Nephron progenitor cell (in vitro differentiated cells): Measurements from ENCODE around the gene FAM3B.

Source experiments
- DNase-seq: peaks from one replicate; pipeline ENCODE4 v3.0.0; 2021
- H3K27ac Mint-ChIP-seq: 2 replicates; pipeline ENCODE4 v1.8.0; 2021; ENCODE audit warnings: mild to moderate bottlenecking, moderate library complexity, mixed read lengths
- H3K27me3 Mint-ChIP-seq: 2 replicates; pipeline ENCODE4 v1.8.0; 2021; ENCODE audit warnings: mild to moderate bottlenecking, low read depth, mixed read lengths; ENCODE audit not compliant: poor library complexity
- H3K36me3 Mint-ChIP-seq: 2 replicates; pipeline ENCODE4 v1.8.0; 2021; ENCODE audit warnings: low read depth, mixed read lengths
- H3K4me1 Mint-ChIP-seq: 2 replicates; pipeline ENCODE4 v1.8.0; 2021; ENCODE audit warnings: mixed read lengths
- H3K4me3 Mint-ChIP-seq: 2 replicates; pipeline ENCODE4 v1.8.0; 2021; ENCODE audit warnings: mild to moderate bottlenecking, moderate library complexity, mixed read lengths
- H3K9me3 Mint-ChIP-seq: 2 replicates; pipeline ENCODE4 v1.8.0; 2021; ENCODE audit warnings: mild to moderate bottlenecking, moderate library complexity, mixed read lengths
- CTCF ChIP-seq: fragments of 200-600 bp; sonication (generic); IDR thresholded peaks from 2 replicates; pipeline ENCODE4 v1.5.0; 2021; ENCODE audit warnings: antibody characterized with exemption

The FAM3B gene

GRCh38 chr21:41371685-41372030 is 55.1 kb downstream of the FAM3B start:
- no peak for DNase-seq
- no peaks in the 10 kb centered on the region for H3K36me3 Mint-ChIP-seq
- peaks cover 10% of the 10 kb centered on the region for H3K27me3 Mint-ChIP-seq
- peaks cover 33% of the 10 kb centered on the region for H3K4me1 Mint-ChIP-seq
- no peak for TF ChIP-seq CTCF
- no peaks in the 10 kb centered on the region for H3K9me3 Mint-ChIP-seq
- H3K27ac Mint-ChIP-seq, result no peak overlapping the region
- H3K4me3 Mint-ChIP-seq, result no peak overlapping the region

GRCh38 chr21:41373253-41373652 is 56.7 kb downstream of the FAM3B start:
- Mint-ChIP-seq H3K27me3 (peaks cover 14% of the 10 kb centered on the region), H3K36me3 (no peaks in the 10 kb centered on the region), H3K4me1 (peaks cover 17% of the 10 kb centered on the region), H3K4me3 (no peak overlapping the region), H3K27ac (no peak overlapping the region), H3K9me3 (no peaks in the 10 kb centered on the region)
- DNase-seq, result no peak
- TF ChIP-seq CTCF, result no peak

GRCh38 chr21:41373763-41374162 is 57.2 kb downstream of the FAM3B start:
- Mint-ChIP-seq H3K36me3 (no peaks in the 10 kb centered on the region), H3K9me3 (no peaks in the 10 kb centered on the region), H3K4me3 (no peak overlapping the region), H3K27ac (no peak overlapping the region), H3K4me1 (peaks cover 12% of the 10 kb centered on the region), H3K27me3 (peaks cover 14% of the 10 kb centered on the region)
- TF ChIP-seq CTCF, result no peak
- no peak for DNase-seq

- H3K9me3 Mint-ChIP-seq, result no peaks in the 10 kb centered on the region
- H3K4me1 Mint-ChIP-seq, result peaks cover 7% of the 10 kb centered on the region
- no peak for DNase-seq
- no peaks in the 10 kb centered on the region for H3K36me3 Mint-ChIP-seq
- H3K27me3 Mint-ChIP-seq, result peaks cover 14% of the 10 kb centered on the region
- TF ChIP-seq CTCF, result no peak
- no peak overlapping the region for H3K4me3 Mint-ChIP-seq
- H3K27ac Mint-ChIP-seq, result no peak overlapping the region
These were observed 57.6 kb downstream of the FAM3B start for GRCh38 chr21:41374177-41374712.

- Mint-ChIP-seq H3K27me3 (peaks cover 14% of the 10 kb centered on the region), H3K9me3 (no peaks in the 10 kb centered on the region), H3K36me3 (no peaks in the 10 kb centered on the region), H3K4me1 (peaks cover 5% of the 10 kb centered on the region), H3K4me3 (no peak overlapping the region), H3K27ac (no peak overlapping the region)
- no peak for DNase-seq
- no peak for TF ChIP-seq CTCF
These were observed 58.4 kb downstream of the FAM3B start for GRCh38 chr21:41374867-41375533.

- no peaks in the 10 kb centered on the region for H3K9me3 Mint-ChIP-seq
- DNase-seq, result no peak
- no peak for TF ChIP-seq CTCF
These were observed 59.3 kb downstream of the FAM3B start for GRCh38 chr21:41375875-41376274.

More at GRCh38 chr21:41375875-41376274, 59.3 kb downstream of the FAM3B start:
- Mint-ChIP-seq H3K4me1 (peaks cover 1% of the 10 kb centered on the region), H3K4me3 (no peak overlapping the region), H3K36me3 (no peaks in the 10 kb centered on the region), H3K27me3 (peaks cover 18% of the 10 kb centered on the region), H3K27ac (no peak overlapping the region)
